HG03575 (cell line): ENCODE results near the gene KRT28.
"Not testable (repeated sequence)": the region's sequence is repeated elsewhere in the genome, so short reads cannot be mapped to it uniquely, and the experiment has no call there.

ENCODE experiments used
- ATAC-seq: cut with Tn5 transposase; IDR thresholded peaks from one replicate; pipeline ENCODE4 v1.9.1; 2021; ENCODE audit not compliant: unreplicated experiment, insufficient number of reproducible peaks, low FRiP score; ENCODE audit errors: extremely low read depth

KRT28 gene

DNA sequence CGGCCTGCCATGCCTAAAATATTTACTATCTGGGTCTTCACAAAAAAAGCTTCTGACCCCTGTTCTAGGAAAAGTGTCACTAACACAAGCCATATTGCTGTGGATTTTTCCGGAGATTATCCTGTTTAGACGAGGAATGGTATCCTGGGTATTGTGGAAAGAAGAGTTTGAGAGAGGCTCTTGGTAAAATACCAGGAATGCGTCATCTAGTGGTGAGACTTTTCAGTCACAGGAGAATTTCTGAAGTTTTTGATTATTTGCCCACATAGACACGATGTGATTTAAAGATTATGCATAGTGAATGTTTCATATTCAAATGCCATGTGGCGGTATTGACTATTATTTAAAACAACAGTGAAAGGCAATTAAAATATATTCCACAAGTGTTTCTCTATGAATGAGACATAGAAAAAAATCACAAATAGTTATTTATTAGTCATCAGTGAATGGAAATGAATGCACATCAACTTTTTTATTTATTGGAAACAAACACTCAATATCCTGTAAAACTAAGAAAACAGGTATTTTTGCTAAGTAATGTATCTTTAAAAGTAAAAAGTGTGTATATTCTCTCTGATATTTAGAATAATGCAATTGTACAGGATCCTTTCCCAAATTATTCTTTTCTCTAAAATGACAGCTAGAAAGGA is 7.8 kb downstream of the KRT28 start:
- ATAC-seq = no peak

DNA sequence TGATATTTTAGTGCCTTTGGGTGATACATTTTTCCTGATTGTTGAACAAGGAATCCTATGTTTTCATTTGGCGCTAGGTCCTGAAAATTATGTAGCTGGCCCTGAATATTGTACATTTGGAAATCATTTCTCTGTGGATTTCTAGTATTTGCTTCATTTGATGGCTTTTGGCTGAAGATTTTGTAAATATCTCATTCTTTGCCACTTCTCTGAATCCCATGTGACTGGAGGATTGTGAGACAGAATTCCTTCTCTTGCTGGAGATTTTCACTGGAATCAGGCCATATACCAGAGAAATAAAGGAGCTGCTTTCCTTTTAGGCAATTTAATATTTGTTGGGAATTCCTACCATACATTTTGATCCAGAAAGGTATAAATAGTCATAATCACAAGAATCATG is 8.6 kb downstream of the KRT28 start:
- no peak for ATAC-seq

GRCh38 chr17:40782450-40782849 is 17.3 kb downstream of the KRT28 start, which contains the start of gene KRT27:
KRT27 (minus strand) TSS chr17:40782550; CDS start chr17:40782493, 57 bp downstream.
- no peak for ATAC-seq

GRCh38 chr17:40779181-40779909 is 20.4 kb downstream of the KRT28 start:
- no peak for ATAC-seq

DNA sequence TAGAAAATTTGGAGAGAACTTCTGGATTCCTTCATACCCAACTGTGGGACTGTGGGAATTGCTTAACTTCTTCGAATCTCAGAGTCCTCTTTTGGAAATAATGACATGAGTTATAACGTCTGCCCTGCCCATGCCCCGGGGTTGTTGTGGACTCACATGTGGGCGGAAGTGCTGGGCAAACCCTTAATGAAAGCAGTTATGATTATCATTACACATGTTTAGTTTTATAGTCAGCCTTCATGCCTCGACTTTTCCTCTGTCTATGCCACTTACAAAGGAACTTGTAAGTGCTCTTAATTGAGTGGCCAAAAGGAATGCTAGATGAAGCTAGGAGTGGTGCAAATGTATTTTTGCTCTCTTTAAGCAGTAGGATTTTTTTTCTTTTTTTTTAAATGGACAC is 21.3 kb downstream of the KRT28 start:
- ATAC-seq = no peak

- no peak for ATAC-seq
Measured at GRCh38 chr17:40777971-40778370, 21.8 kb downstream of the KRT28 start.

DNA sequence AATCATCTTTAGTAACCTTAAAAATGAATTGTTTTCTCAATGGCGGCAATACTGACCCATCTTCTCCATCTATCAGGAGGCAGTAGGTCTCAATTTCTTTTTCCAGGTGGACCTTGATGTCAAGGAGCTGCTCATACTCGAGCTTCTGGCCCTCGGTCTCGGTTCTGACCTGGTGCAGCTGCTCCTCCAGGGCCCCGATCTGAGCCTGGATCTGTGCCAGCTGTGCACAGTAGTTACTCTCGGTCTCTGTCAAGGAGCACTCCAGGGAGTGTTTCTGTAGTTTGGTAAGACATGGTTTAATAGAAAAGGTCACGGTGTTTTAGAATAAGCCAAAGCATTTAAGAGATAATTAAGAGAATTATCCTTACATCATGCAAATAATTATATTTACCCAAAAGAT is 22.3 kb downstream of the KRT28 start:
- ATAC-seq = no peak

DNA sequence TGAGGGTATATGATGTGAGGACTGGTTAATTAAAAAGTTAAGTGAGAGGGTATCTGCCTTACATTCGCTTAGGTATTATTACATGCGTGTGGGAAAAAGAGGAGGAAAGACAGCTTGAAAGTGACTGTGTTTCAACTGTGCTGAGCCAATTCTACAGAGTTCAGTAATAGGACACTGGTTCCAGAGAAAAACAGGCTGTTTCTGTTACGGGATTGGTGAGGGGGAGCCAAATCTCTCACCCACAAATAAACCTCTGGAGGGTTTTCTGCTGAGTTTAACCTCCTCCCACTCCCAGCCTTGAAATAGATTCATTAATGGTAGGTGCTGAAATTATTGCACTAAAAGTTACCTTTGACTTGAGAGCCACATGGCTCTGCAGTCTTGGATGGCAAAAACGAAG is 23.8 kb downstream of the KRT28 start:
- no peak for ATAC-seq

GRCh38 chr17:40772101-40772500 is 27.7 kb downstream of the KRT28 start, which contains the start of gene KRT26:
KRT26 (minus strand) TSS chr17:40772201; CDS start chr17:40772113, 88 bp downstream.
- no peak for ATAC-seq

DNA sequence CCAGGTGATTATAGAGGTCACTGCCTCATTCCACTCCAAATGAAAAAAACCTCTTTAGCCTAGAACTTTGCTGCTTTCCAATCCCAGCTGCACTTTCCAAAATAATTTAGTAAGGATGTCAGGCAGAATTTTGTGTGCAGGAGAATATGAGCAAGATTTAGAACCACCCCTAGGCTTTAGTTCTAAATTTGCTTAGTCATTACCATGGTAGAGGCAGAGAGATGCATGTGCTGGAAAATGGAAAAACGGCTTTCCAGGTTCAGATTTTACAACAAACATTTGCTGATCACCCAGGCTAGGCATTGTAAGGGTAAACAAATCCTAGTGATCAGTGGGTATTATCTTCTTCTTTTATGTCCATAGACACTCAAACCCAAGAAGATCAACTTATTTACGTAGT is 34.1 kb downstream of the KRT28 start:
- ATAC-seq = no peak

DNA sequence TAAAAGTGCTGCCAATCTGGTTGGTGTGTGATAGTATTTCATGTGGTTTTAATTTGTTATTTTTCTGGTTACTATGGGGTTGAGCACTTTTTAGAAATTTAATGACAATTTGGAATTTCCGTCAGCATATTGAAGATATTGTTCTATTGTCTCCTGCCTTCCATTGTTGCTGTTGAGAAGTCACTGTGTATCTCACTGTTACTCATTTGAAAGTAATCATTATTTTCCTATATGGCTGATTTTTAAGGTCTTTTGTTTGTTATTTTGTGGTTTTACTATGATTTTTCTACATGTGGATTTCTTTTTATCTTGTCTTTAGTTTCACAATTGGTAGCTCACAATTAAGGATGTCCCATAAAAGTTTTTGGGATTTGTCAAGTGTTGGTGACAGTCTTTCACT is 36.0 kb downstream of the KRT28 start:
- no peak for ATAC-seq

DNA sequence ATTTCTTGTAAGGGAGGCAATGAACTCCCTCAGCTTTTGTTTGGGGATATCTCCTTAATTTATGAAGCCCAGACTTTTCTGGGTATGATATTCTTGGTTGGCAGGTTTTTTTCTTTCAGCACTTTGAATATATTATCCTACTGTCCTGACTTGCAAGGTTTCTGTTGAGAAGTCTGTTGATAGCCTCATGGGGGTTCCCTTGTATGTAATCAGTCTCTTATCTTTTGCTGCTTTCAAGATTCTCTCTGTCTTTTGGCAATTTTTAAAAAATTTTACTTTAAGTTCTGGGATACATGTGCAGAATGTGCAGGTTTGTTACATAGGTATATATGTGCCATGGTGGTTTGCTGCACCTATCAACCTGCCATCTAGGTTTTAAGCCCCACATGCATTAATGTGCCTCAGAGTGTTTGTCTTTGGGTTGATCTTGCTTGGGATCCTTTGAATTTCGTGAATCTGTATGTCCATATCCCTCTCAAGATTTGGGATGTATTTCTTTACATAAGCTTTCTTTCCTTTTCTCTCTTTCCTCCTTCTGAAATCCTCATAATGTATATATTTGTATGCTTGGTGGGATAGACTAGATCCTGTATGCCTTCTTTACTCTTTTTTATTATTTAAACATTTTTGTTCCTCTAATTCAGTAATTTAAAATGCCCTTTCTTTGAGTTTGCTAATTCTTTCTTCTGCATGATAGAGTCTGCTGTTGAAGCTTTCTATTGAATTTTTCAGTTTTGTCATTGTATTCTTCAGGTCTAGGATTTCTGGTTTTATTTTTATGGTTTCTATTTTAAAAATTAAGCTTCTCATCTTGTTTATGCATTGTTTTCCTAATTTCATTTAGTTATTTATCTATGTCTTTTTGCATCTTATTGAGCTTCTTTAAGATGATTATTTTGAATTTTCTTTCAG is 39.4 kb downstream of the KRT28 start:
- ATAC-seq = no peak

- no peak for ATAC-seq
Measured at GRCh38 chr17:40755231-40755630, 44.5 kb downstream of the KRT28 start, which contains the start of gene KRT25. KRT25 (minus strand) TSS chr17:40755331; CDS start chr17:40755271, 60 bp downstream.

DNA sequence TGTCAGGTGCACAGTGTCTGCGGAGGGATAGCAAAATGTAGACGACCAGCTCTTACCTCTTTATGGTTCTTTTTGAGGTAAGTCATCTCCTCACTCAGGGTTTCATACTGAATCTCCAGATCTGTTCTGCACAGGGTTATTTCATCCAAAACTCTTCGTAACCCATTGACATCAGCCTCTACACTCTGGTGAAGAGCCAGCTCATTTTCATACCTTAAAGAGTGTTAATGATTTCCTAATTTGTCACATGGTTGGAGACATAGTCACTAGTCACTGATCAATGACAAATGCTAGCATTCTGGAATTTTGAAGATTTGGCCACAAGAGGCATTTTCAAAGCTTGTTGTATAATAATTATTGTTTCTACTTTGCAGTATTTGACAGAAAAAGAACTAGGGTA is 46.0 kb downstream of the KRT28 start:
- ATAC-seq = no peak

DNA sequence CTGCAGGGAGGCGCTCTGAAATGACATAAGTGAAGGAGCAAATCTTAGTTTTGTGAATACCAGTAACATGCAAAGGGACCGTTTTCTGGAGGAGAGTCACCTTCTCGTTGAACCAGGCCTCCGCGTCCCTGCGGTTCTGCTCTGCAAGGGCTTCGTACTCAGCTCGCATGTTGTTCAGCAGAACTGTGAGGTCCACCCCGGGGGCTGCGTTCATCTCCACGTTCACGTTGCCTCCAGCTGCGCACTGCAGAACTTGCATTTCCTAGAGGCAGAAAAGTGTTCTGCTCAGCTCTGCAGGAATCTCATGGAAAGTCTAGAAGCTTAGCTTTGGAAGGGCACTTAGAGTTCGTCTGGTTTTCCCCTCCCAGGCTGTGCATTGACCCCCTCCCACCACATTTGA is 48.7 kb downstream of the KRT28 start:
- ATAC-seq = no peak

DNA sequence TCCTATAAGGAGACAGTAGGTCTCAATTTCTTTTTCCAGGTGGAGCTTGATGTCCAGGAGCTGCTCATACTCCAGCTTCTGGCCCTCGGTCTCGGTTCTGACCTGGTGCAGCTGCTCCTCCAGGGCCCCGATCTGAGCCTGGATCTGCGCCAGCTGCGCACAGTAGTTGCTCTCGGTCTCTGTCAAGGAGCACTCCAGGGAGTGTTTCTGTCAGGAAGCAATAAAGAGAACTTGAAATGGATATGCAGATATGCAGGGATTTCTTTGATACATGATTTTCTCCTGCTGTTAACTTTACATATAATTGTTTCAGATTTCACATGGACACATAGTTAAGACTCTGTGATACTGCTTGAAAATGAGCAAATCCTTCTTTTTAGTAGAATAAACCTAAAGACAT is 49.4 kb downstream of the KRT28 start:
- ATAC-seq = no peak

DNA sequence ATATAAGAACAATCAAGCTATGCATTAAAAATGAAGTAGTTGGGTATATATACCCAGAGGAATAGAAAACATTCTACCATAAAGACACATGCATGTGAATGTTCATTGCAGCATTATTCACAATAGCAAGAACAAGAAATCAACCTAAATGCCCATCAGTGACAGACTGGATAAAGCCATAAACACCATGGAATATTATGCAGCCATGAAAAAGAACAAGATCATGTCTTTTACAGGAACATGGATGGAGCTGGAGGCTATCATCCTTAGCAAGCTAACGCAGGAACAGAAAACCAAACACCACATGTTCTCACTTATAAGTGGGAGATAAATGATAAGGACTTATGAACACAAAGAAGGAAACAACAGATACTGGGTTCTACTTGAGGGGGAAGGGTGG is 51.1 kb downstream of the KRT28 start:
- ATAC-seq = not testable (repeated sequence)
